Spleen (tissue), 11 donors: ENCODE measurements around the gene GALNT13. TPM values are rescaled to one million over a fixed set of nuclear protein-coding genes. Genes with fewer than 3 reads are reported as not detected.

Experiments
- DNase-seq: peaks from one replicate; pipeline ENCODE4 v3.0.0-alpha.2; 2020
- H3K27ac ChIP-seq, 8 donors: fragments of 200-600 bp; sonication (generic) in 7 of 8; 1 replicate in 4 of 8; 2 replicates in 4 of 8; pipeline versions ENCODE4 v1.5.0 to v1.8.0; 2016 to 2021; ENCODE audit warnings: inconsistent platforms in 4 of 8, mild to moderate bottlenecking in 4 of 8, moderate library complexity in 1 of 8
- H3K27me3 ChIP-seq, 7 donors: fragments of 200-600 bp; sonication (generic) in 6 of 7; replicated peaks in 1 of 7; 1 replicate in 4 of 7; 2 replicates in 3 of 7; pipeline versions ENCODE4 v1.5.0 to v1.8.0; 2016 to 2021; ENCODE audit warnings: inconsistent platforms in 3 of 7, mild to moderate bottlenecking in 1 of 7
- H3K36me3 ChIP-seq, 6 donors: fragments of 200-600 bp; sonication (generic) in 5 of 6; 1 replicate in 4 of 6; 2 replicates in 2 of 6; pipeline versions ENCODE4 v1.5.0 to v1.8.0; 2016 to 2021; ENCODE audit warnings: inconsistent platforms in 2 of 6
- H3K4me1 ChIP-seq, 6 donors: fragments of 200-600 bp; sonication (generic) in 5 of 6; 1 replicate in 3 of 6; 2 replicates in 3 of 6; pipeline versions ENCODE4 v1.5.0 to v1.8.0; 2016 to 2021; ENCODE audit warnings: inconsistent platforms in 3 of 6
- H3K4me3 ChIP-seq, 8 donors: fragments of 200-600 bp; sonication (generic) in 7 of 8; 1 replicate in 4 of 8; 2 replicates in 4 of 8; pipeline versions ENCODE4 v1.5.0 to v1.8.0; 2016 to 2021; ENCODE audit warnings: inconsistent platforms in 4 of 8, mild to moderate bottlenecking in 4 of 8, moderate library complexity in 2 of 8
- H3K9me3 ChIP-seq, 8 donors: fragments of 200-600 bp; sonication (generic) in 7 of 8; 1 replicate in 4 of 8; 2 replicates in 4 of 8; pipeline versions ENCODE4 v1.5.0 to v1.8.0; 2016 to 2021; ENCODE audit warnings: inconsistent platforms in 4 of 8
- POLR2A ChIP-seq, 3 donors: fragments of 450-650 bp; IDR thresholded peaks; one replicate each; pipeline ENCODE4 v1.5.1; 2017; ENCODE audit warnings: antibody characterized with exemption in 3 of 3, mild to moderate bottlenecking in 1 of 3
- POLR2AphosphoS5 ChIP-seq, 3 donors: sonication (generic); formaldehyde crosslinking; IDR thresholded peaks; one replicate each; pipeline ENCODE4 v1.5.1; 2017; ENCODE audit warnings: antibody characterized with exemption in 3 of 3
- WGBS, 5 donors: extraction: QIAGEN DNeasy Blood & Tissue Kit in 3 of 5; methylation state at CpG; one replicate each; pipeline versions ENCODE4 v1.1.5 to v1.1.7; 2013 to 2018; 5-methylcytosine and 5-hydroxymethylcytosine counted together
- intact Hi-C: fragments of 100-400 bp; cut with DNase I; formaldehyde crosslinking; loops from one replicate; pipeline ENCODE4 v1.15.0; 2023; ENCODE audit warnings: low total_unique reads
- polyA plus RNA-seq, 3 donors: library from polyadenylated mRNA; stranded (reverse); fragments of 200-250 nt; gene quantifications; one replicate each; pipeline ENCODE4 v1.2.1, GENCODE V29; 2013
- total RNA-seq, 7 donors: library from RNA; depleted of rRNA in 3 of 7; stranded (reverse); fragments of >200 nt in 3 of 7; fragmentation: NEBNext Ultra II Directional in 4 of 7; extraction: Animal tissue kit (Norgen Biotek cat#: 25700) in 4 of 7; gene quantifications; one replicate each; pipeline versions ENCODE4 v1.1.0 to v1.2.1, GENCODE V29; 2016 to 2021
- TF ChIP-seq, protein P1 (sequence below), 11 experiments: fragments of 200-600 bp in 7 of 11; fragments of 450-650 bp in 4 of 11; sonication (generic) in 4 of 11; IDR thresholded peaks in 8 of 11; conservative IDR thresholded peaks in 3 of 11; 1 replicate in 7 of 11; 2 replicates in 4 of 11; pipeline versions ENCODE4 v1.4.0 to v1.8.0; 2016 to 2021; ENCODE audit warnings: antibody characterized with exemption in 11 of 11, inconsistent platforms in 4 of 11, mild to moderate bottlenecking in 1 of 11
- donor health status: healthy with polysubstance abuse.
- donor health status: DM: no; HTN: no; CAD: no; lungs with moderate emphysema.
- donor health status: DM: no; HTN: no; CAD: no.
- donor health status: Bipolar disorder and iron deficiency.
- donor health status: healthy.
- donor health status: DM: no; HTN: no; CAD: no.
- donor health status: DM: yes; HTN: yes; CAD: no.

The GALNT13 gene
- total and polyA plus RNA-seq, 10 donors, result 0.02 to 0.61 (median 0.11) TPM; not detected in 6

DNA sequence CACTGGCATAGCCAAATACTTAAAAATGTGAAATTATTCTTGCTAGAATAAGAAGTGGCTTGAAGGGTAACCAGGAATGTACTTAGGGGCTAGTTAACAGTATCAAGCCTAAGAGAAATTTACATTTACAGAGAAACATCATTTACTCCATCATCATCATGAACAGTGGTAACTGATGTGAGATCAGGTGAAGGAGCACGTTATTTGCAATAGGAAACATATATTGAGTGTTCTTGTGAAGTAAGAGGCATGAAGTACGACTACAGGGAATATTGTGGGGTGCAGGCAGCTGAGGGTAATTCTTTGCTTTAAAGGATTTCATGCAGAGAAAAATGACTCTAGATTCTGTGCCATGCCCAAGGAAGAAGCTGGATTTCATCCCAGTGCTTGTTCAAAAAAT is 220.8 kb downstream of the GALNT13 start:
- intact Hi-C loops, result no loop called here
- H3K4me1 ChIP-seq, result no peaks in the 10 kb centered on the region
- TF ChIP-seq, protein P1, sequence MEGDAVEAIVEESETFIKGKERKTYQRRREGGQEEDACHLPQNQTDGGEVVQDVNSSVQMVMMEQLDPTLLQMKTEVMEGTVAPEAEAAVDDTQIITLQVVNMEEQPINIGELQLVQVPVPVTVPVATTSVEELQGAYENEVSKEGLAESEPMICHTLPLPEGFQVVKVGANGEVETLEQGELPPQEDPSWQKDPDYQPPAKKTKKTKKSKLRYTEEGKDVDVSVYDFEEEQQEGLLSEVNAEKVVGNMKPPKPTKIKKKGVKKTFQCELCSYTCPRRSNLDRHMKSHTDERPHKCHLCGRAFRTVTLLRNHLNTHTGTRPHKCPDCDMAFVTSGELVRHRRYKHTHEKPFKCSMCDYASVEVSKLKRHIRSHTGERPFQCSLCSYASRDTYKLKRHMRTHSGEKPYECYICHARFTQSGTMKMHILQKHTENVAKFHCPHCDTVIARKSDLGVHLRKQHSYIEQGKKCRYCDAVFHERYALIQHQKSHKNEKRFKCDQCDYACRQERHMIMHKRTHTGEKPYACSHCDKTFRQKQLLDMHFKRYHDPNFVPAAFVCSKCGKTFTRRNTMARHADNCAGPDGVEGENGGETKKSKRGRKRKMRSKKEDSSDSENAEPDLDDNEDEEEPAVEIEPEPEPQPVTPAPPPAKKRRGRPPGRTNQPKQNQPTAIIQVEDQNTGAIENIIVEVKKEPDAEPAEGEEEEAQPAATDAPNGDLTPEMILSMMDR (IDR thresholded peaks at IDR 0.05 in 8 of 11, conservative IDR thresholded peaks at IDR 0.05 in 3 of 11), result no peak
- TF ChIP-seq POLR2A (IDR thresholded peaks at IDR 0.05), result no peak
- TF ChIP-seq POLR2AphosphoS5 (IDR thresholded peaks at IDR 0.05), result no peak
- no peak overlapping the region for H3K27ac ChIP-seq
- WGBS, 5 donors, result 69 to 81% (median 69%) methylated on average over 2 of the region's 2 CpGs
- no peaks in the 10 kb centered on the region for H3K27me3 ChIP-seq
- no peak overlapping the region for H3K4me3 ChIP-seq
- no peak for DNase-seq
- H3K9me3 ChIP-seq, result peaks cover 0 to 4% (median 0%) of the 10 kb centered on the region in 8 donors
- H3K36me3 ChIP-seq, result no peaks in the 10 kb centered on the region

DNA sequence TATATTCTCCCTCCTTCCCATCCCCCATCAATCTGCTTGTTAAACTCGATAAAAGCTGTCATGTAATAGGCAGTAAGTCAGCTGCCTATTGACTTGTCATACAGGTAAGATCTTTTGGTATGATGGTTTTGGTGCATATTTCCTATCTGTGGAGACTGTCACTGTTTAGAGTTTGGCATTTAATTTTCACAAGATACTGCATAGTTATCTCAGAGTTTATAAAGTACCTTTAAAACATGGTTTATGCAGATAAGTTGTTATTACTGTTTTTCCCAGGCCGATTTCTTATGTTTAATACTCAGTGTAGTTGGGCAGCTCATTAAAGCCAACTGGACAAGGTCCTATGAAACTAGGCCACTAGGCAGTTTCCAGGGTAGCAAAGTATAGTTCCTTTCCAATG is 222.1 kb downstream of the GALNT13 start:
- Histone ChIP-seq H3K4me3 (no peak overlapping the region), H3K4me1 (no peaks in the 10 kb centered on the region), H3K36me3 (no peaks in the 10 kb centered on the region), H3K27ac (no peak overlapping the region), H3K9me3 (peaks cover 0 to 4% (median 0%) of the 10 kb centered on the region in 8 donors), H3K27me3 (no peaks in the 10 kb centered on the region)
- TF ChIP-seq POLR2A (IDR thresholded peaks at IDR 0.05) (no peak), POLR2AphosphoS5 (IDR thresholded peaks at IDR 0.05) (no peak)
- TF ChIP-seq, protein P1 (IDR thresholded peaks at IDR 0.05 in 8 of 11, conservative IDR thresholded peaks at IDR 0.05 in 3 of 11), result no peak
- intact Hi-C loops, result no loop called here
- no peak for DNase-seq
- 53 to 87% (median 69%) methylated on average over 2 of the region's 2 CpGs for WGBS, 5 donors

DNA sequence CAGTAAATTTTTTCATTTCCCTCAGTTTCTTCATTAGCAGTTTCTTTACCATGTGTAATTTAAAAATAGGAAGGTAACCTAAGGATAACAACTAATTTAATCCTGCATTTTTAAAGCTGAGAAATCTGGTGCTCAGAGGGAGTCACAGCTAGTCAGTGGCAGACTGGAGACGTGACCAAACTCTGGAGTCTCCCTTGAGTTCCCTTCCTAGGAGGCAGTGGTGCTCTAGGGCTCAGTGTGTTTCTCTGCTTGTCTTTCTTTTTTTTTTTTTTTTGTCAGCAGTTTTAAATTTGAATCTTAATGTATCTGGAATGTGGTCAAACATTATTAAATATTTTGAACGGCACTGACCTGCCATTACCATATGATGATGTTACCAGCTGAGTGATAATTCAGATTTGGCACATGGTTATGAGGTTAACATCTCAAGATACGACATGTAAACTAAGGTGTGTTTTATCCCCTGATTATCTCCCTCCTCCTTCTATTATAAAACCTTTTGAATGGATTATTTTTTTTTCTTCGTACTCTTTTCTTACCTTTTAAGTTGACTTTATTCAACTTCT is 226.2 kb downstream of the GALNT13 start:
- Histone ChIP-seq H3K4me3 (no peak overlapping the region), H3K36me3 (no peaks in the 10 kb centered on the region), H3K9me3 (peaks cover 0 to 21% (median 7%) of the 10 kb centered on the region in 8 donors), H3K27ac (no peak overlapping the region), H3K27me3 (no peaks in the 10 kb centered on the region), H3K4me1 (no peaks in the 10 kb centered on the region)
- no peak for DNase-seq
- intact Hi-C loops, result no loop called here
- 75 to 87% (median 83%) methylated on average over 4 of the region's 4 CpGs for WGBS, 5 donors
- TF ChIP-seq, protein P1 (IDR thresholded peaks at IDR 0.05 in 8 of 11, conservative IDR thresholded peaks at IDR 0.05 in 3 of 11), result no peak
- TF ChIP-seq POLR2A (IDR thresholded peaks at IDR 0.05) (no peak), POLR2AphosphoS5 (IDR thresholded peaks at IDR 0.05) (no peak)

DNA sequence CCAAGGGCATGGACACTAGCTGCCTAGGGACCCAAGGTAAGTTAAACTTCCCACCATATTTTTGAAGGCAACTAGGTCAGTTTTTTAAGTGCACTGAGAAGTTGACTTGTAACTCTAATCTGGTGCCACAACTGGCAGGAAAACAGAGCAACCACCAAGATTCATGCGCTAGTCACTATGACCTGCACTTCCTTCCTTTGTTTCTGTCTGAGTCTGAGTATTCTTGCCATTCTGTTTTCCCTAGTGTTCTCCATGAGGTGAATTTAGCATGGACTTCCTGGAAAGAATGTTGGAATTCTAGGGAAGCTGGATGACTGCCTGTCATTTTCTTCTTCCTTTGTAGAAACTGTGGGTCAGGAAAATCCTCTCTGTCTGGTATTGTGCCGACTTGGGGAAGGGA is 249.0 kb downstream of the GALNT13 start:
- Histone ChIP-seq H3K27ac (no peak overlapping the region), H3K36me3 (no peaks in the 10 kb centered on the region), H3K27me3 (no peaks in the 10 kb centered on the region), H3K9me3 (peaks cover 0 to 52% (median 39%) of the 10 kb centered on the region in 8 donors), H3K4me3 (no peak overlapping the region), H3K4me1 (no peaks in the 10 kb centered on the region)
- 42 to 55% (median 51%) methylated on average over 2 of the region's 2 CpGs for WGBS, 5 donors
- no peak for DNase-seq
- intact Hi-C loops, result no loop called here
- no peak for TF ChIP-seq POLR2AphosphoS5 (IDR thresholded peaks at IDR 0.05)
- no peak for TF ChIP-seq POLR2A (IDR thresholded peaks at IDR 0.05)
- TF ChIP-seq, protein P1 (IDR thresholded peaks at IDR 0.05 in 8 of 11, conservative IDR thresholded peaks at IDR 0.05 in 3 of 11), result no peak
